ENCODE measurements around the gene DNAH10.

Gene DNAH10

GRCh38 chr12:123972457-123973401 lies 210.6 kb downstream of the DNAH10 start, which contains the start of the genes CCDC92 and ZNF664:
TSS of gene CCDC92 (minus strand) at chr12:123972831. CDS start at chr12:123944305, 28,526 bp downstream.
TSS of gene ZNF664 (plus strand) at chr12:123973215. CDS start at chr12:124012145, 38,930 bp downstream.
- no peaks in the 10 kb centered on the region for H3K36me3 ChIP-seq (ENCODE audit: insufficient read depth, low read length)
- H3K4me1 ChIP-seq (ENCODE audit: insufficient read depth, low read length, poor library complexity, severe bottlenecking), result peaks cover 33% of the 10 kb centered on the region
- no peaks in the 10 kb centered on the region for H3K9me2 ChIP-seq (replicated peaks; ENCODE audit: low read depth, low read length)
- H3K9ac ChIP-seq (ENCODE audit: low read depth, low read length, poor library complexity, severe bottlenecking), result peak within 1 kb of the TSS; percentile 74
- H3K4me3 ChIP-seq (ENCODE audit: low read length, poor library complexity, severe bottlenecking), result peak within 1 kb of the TSS; percentile 77
- peak within 1 kb of the TSS; percentile 94 for H3K4me2 ChIP-seq (ENCODE audit: low read depth, low read length, poor library complexity, severe bottlenecking)
- H3K9me3 ChIP-seq (ENCODE audit: insufficient read depth, low read depth, low read length), result no peaks in the 10 kb centered on the region
- peaks cover 32% of the 10 kb centered on the region for H4K20me1 ChIP-seq (ENCODE audit: insufficient read depth, low read length, poor library complexity, severe bottlenecking)
- peaks cover 41% of the 10 kb centered on the region for H3K79me2 ChIP-seq (ENCODE audit: insufficient read depth, low read length)
- H3F3A ChIP-seq (ENCODE audit: low read depth), result no peaks in the 10 kb centered on the region; the same call in 1 of the 2 replicates
- peak within 1 kb of the TSS; percentile 55 for H2AFZ ChIP-seq (ENCODE audit: low read length)
- TF ChIP-seq EZH2phosphoT487 (IDR thresholded peaks at IDR 0.05; ENCODE audit: borderline replicate concordance) (no peak), CTCF (conservative IDR thresholded peaks at IDR 0.05; ENCODE audit: low read length) (no peak)
- no peaks in the 10 kb centered on the region for H3K27me3 ChIP-seq (ENCODE audit: insufficient read depth, low read length, poor library complexity, severe bottlenecking)

GRCh38 chr12:123973552-123974341 lies 211.6 kb downstream of the DNAH10 start:
- peak overlapping the region; percentile 94 for H3K4me2 ChIP-seq (ENCODE audit: low read depth, low read length, poor library complexity, severe bottlenecking)
- H4K20me1 ChIP-seq (ENCODE audit: insufficient read depth, low read length, poor library complexity, severe bottlenecking), result peaks cover 32% of the 10 kb centered on the region
- no peaks in the 10 kb centered on the region for H3K9me3 ChIP-seq (ENCODE audit: insufficient read depth, low read depth, low read length)
- no peaks in the 10 kb centered on the region for H3K27me3 ChIP-seq (ENCODE audit: insufficient read depth, low read length, poor library complexity, severe bottlenecking)
- TF ChIP-seq CTCF (conservative IDR thresholded peaks at IDR 0.05; ENCODE audit: low read length) (no peak), EZH2phosphoT487 (IDR thresholded peaks at IDR 0.05; ENCODE audit: borderline replicate concordance) (no peak)
- H3K9me2 ChIP-seq (replicated peaks; ENCODE audit: low read depth, low read length), result no peaks in the 10 kb centered on the region
- peaks cover 37% of the 10 kb centered on the region for H3K4me1 ChIP-seq (ENCODE audit: insufficient read depth, low read length, poor library complexity, severe bottlenecking)
- peak overlapping the region; percentile 77 for H3K4me3 ChIP-seq (ENCODE audit: low read length, poor library complexity, severe bottlenecking)
- no peaks in the 10 kb centered on the region; the same call in 1 of the 2 replicates for H3F3A ChIP-seq (ENCODE audit: low read depth)
- peak overlapping the region; percentile 20 for H2AFZ ChIP-seq (ENCODE audit: low read length)
- H3K79me2 ChIP-seq (ENCODE audit: insufficient read depth, low read length), result peaks cover 46% of the 10 kb centered on the region
- H3K36me3 ChIP-seq (ENCODE audit: insufficient read depth, low read length), result no peaks in the 10 kb centered on the region
- H3K9ac ChIP-seq (ENCODE audit: low read depth, low read length, poor library complexity, severe bottlenecking), result peak overlapping the region; percentile 74

GRCh38 chr12:123976227-123976826 lies 214.2 kb downstream of the DNAH10 start:
- no peaks in the 10 kb centered on the region for H3K36me3 ChIP-seq (ENCODE audit: insufficient read depth, low read length)
- peaks cover 63% of the 10 kb centered on the region for H3K79me2 ChIP-seq (ENCODE audit: insufficient read depth, low read length)

More at GRCh38 chr12:123976227-123976826, 214.2 kb downstream of the DNAH10 start:
- Histone ChIP-seq H3K4me3 (ENCODE audit: low read length, poor library complexity, severe bottlenecking) (no peak overlapping the region), H3K9ac (ENCODE audit: low read depth, low read length, poor library complexity, severe bottlenecking) (peak overlapping the region; percentile 74), H3F3A (ENCODE audit: low read depth) (no peaks in the 10 kb centered on the region), H3K9me2 (replicated peaks; ENCODE audit: low read depth, low read length) (no peaks in the 10 kb centered on the region), H3K4me1 (ENCODE audit: insufficient read depth, low read length, poor library complexity, severe bottlenecking) (peaks cover 33% of the 10 kb centered on the region), H2AFZ (ENCODE audit: low read length) (no peak overlapping the region), H3K4me2 (ENCODE audit: low read depth, low read length, poor library complexity, severe bottlenecking) (no peak overlapping the region), H4K20me1 (ENCODE audit: insufficient read depth, low read length, poor library complexity, severe bottlenecking) (peaks cover 41% of the 10 kb centered on the region), H3K27me3 (ENCODE audit: insufficient read depth, low read length, poor library complexity, severe bottlenecking) (no peaks in the 10 kb centered on the region), H3K9me3 (ENCODE audit: insufficient read depth, low read depth, low read length) (no peaks in the 10 kb centered on the region)
- TF ChIP-seq EZH2phosphoT487 (IDR thresholded peaks at IDR 0.05; ENCODE audit: borderline replicate concordance), result no peak

All from Loucy (cell line).